Pericardium fibroblast (primary cell): Measurements from ENCODE around the gene GJA3. TPM values are rescaled to one million over a fixed set of nuclear protein-coding genes. Genes with fewer than 3 reads are reported as not detected.

Experiments used
- total RNA-seq: library from RNA; depleted of rRNA; stranded (reverse); fragments of >200 nt; gene quantifications from 2 replicates; pipeline ENCODE4 v1.2.3, GENCODE V29; 2015

The GJA3 gene
- 0.12 and 0.34 TPM in 2 replicates for total RNA-seq

GRCh38 chr13:20160306-20161274 is at the start of gene GJA3:
Gene GJA3 (minus strand): TSS chr13:20161052. CDS start chr13:20143288, 17,764 bp downstream.

GRCh38 chr13:20192836-20193161 is 31.9 kb upstream of the GJA3 start, which contains the start of gene GJB2:
Gene GJB2 (minus strand): TSS chr13:20192938. CDS start chr13:20189581, 3,357 bp downstream.

Other genes with a start within 250 kb of the GJA3 start
- gene ZMYM2, start 202.3 kb downstream of the GJA3 start, total RNA-seq = 24.5 and 31.5 TPM in 2 replicates
- 0.12 and 0.60 TPM in 2 replicates for gene GJB2, start 31.9 kb upstream of the GJA3 start, total RNA-seq
- not detected in 2 replicates for gene GJB6, start 71.3 kb upstream of the GJA3 start, total RNA-seq